NCI-H2196 treated with DMSO at 0.1 percent for 48 hours (cell line): Measurements from ENCODE around the gene GPR137C.
A peak's percentile ranks its signal among the peaks of the same experiment; 100 is the strongest.

Source experiments
- DNase-seq: peaks from one replicate; lab custom pipeline; 2025; ENCODE audit not compliant: unreplicated experiment; lab: John Stamatoyannopoulos, UW

Gene GPR137C

GRCh38 chr14:52552063-52552988, at the start of gene GPR137C, which contains the start of gene TXNDC16:
GPR137C (plus strand) TSS chr14:52552836; CDS start chr14:52553148, 312 bp downstream.
TXNDC16 (minus strand) TSS chr14:52552505; CDS start chr14:52543557, 8,948 bp downstream.
- peak; percentile 99 for DNase-seq

GRCh38 chr14:52513249-52513648, 39.4 kb upstream of the GPR137C start:
- no peak for DNase-seq

DNA sequence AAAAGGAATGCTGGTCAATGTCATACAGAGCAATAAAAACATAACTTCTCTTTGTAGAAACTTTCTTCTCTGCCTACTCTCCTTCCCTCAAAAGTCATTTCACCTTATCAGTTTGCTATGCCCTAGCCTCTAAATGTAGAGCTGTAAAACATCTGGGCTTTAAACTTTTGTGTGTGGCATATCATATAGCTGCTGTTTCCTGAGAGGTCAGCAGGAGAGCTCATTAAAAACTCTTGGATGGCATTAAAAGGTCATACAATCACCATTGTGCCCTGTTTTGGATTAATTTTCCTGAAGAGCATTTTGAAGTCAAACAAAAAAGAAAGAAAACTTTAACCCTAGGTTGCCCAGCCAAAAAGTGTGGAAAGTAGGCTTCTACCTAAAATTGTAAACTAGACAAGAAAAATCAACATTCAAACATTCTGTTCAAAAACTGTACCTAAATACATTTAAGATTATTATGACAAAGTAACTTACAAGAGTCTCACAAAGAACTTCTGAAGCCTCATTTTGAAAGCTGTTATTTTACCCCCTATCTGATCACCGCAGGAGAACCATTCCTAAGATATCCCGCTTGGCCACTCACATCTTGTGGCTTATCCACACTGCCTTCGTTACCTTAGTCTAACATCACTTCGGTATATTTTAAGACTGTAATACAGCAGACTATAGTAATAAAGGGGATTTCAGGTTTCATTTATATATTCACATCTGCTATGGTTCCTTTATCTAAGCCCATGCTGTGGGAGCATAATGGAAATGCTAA, 38.4 kb upstream of the GPR137C start:
- DNase-seq, result no peak

DNA sequence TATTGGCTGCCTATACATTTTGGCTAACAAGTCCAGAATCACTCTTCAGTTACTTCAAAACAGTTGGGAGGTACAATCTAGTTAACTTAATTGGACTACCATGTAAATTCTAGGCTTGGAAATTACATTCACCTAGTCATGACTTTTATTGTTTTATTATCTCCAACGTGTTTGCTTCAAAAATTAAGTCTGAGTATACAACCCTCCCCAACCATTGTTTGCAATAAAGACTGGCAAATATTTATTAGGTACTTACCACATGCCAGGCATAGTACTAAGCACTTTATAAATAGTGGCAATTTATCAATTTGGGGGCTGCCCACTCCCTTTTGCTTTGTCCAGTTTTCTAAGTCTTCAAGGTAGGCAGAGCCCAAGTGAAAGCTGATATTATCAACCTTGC, 30.6 kb upstream of the GPR137C start:
- no peak for DNase-seq

- DNase-seq, result no peak
These were observed 29.9 kb upstream of the GPR137C start for GRCh38 chr14:52522581-52523345.

GRCh38 chr14:52527052-52527451, 25.6 kb upstream of the GPR137C start:
- DNase-seq, result no peak

- no peak for DNase-seq
These were observed 21.2 kb upstream of the GPR137C start for GRCh38 chr14:52531481-52531880.

DNA sequence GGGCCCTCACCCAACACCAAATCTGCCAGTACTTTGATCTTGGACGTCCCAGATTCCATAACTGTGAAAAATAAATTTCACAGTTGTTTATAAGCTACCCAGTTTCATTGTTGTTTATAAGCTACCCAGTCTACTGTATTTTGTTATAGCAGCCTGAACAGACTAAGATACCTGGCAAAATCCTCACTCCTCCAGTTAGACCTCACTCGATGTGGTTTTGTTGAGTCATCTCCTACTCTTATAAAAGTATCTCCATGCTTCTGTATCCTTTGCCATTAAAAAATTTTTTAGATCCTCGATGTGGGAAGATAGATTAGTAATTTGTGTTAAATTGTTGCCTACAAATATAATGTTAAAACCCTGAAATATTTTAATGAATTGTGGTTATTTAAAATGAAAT, 16.4 kb upstream of the GPR137C start:
- no peak for DNase-seq

DNA sequence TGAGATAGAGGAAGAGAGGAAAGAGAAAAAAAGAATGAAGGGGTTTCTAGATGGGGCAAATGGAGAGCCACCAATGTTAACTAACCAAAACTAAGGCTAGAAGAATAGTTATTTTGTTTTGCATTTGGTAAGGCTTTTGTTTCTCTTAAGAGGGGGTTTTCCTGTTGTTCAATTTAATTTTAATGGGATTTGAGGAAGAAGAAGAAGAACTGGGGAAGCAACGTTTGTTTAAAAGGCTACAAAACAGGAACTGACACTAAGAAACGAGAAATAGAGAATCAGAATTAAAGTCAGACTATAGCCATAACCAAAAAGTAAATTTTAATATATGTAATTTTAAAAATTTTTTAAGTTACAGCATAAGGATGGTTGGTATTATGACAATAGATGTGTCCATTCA, 14.0 kb upstream of the GPR137C start:
- DNase-seq, result no peak

GRCh38 chr14:52545584-52546317, 6.9 kb upstream of the GPR137C start:
- DNase-seq, result no peak

- DNase-seq, result no peak
These were observed 6.3 kb upstream of the GPR137C start for GRCh38 chr14:52546318-52546670.

- DNase-seq, result no peak
These were observed 5.6 kb upstream of the GPR137C start for GRCh38 chr14:52547027-52547426.

GRCh38 chr14:52547526-52547925, 5.1 kb upstream of the GPR137C start:
- DNase-seq, result no peak

GRCh38 chr14:52550661-52551060, 2.0 kb upstream of the GPR137C start:
- no peak for DNase-seq

DNA sequence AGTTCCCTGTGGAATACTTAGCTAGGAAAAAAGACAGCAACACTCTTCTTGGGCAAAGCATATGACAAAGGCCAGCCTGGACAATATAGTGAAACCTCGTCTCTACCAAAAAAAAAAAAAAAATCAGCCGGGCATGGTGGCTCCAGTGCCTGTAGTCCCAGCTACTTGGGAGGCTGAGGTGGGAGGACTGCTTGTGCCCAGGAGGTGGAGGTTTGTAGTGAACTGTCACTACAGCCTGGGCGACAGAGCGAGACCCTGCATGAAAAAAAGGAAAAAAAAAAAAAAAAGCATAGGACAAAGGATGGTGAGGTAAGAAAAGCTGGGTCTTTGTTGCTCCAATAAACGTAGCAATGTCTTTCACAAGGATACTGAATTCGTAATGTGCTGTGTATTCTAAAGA, 1.4 kb upstream of the GPR137C start:
- no peak for DNase-seq

- no peak for DNase-seq
These were observed 957 bp upstream of the GPR137C start for GRCh38 chr14:52551696-52552062.

DNA sequence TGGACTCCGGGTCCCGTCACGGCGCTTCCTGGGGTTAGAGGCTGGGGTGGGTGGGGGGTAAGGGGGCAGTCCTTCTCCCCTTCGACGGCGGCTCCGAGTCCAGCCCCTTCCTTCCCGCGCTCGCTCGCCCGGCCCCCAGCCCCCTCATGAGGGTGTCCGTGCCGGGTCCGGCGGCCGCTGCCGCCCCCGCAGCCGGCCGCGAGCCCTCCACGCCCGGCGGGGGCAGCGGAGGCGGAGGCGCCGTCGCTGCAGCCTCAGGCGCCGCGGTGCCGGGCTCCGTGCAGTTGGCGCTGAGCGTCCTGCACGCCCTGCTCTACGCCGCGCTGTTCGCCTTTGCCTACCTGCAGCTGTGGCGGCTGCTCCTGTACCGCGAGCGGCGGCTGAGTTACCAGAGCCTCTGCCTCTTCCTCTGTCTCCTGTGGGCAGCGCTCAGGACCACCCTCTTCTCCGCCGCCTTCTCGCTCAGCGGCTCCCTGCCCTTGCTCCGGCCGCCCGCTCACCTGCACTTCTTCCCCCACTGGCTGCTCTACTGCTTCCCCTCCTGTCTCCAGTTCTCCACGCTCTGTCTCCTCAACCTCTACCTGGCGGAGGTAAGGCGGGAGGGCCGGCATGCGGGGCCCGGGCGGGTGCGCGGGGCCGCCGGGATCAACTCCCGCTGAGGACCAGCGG, 500 bp downstream of the GPR137C start:
- no peak for DNase-seq

DNA sequence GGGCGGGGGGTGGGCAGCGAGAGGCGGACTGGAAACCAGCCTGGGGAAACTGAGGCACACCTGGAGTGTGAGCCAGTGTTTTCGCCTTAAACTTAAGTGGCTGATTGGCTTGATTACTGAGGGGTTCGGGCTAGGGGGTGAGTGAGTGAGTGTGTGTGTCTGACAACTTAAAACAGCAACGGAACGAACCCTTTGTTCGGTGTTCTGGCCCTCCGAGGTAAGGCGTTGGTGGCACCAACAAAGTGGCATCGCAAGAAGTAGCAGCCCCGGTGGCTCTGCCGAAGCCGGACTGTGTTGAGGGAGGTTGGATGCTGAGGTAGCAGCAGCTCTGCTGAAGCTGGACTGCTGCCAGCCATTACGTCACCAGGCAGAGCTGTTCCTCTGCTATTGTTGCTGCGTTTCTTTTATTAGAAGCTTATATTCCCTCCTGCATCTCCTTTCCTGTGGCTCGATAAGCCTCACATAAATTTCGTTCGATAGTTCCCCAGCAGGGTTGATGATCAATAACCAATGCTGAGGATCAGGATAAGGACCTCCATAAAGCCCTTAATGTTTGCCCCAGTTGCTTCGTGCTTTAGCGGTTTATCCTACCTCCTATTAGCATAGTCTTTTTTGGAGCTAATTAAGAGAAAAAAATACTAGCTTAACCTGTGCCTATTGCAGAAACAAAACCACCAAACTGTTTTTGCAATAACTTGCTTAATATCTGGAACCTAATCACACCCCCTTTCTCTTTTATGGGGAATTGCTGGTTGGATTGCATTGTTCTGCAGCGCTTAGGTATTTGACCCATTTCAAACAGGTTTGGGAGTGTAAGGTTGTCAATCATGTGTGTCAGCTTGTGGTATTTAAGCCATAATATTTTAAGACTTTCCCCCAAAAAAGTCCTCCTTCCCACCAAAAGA, 1.3 kb downstream of the GPR137C start:
- DNase-seq, result peak; percentile 55

DNA sequence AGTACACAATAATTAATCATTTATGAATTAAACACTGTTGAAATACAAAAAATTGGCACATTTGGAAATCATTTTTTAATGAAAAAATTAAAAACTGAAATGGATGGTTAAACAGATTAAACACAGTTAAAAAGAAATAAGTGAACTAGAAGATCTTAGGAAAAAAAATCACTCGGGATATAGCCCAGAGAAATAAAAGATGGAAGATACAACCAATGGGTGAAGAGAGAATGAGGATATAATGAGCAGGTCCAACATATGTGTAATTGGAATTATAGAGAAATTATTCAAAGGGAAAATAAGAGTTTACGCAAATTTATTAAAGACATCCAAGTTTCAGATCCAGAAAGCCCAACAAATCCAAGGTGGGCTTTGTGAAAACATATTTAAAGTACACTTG, 6.1 kb downstream of the GPR137C start:
- no peak for DNase-seq
